ENCODE results near the gene KCP. TPM values are rescaled to one million over a fixed set of nuclear protein-coding genes. Genes with fewer than 3 reads are reported as not detected.

KCP gene
- total and polyA plus RNA-seq, 2 of the 13 experiments (the other 11 are each of a cell fraction or from before 2014, with no cell fraction given) = 0.37 to 1.0 TPM

DNA sequence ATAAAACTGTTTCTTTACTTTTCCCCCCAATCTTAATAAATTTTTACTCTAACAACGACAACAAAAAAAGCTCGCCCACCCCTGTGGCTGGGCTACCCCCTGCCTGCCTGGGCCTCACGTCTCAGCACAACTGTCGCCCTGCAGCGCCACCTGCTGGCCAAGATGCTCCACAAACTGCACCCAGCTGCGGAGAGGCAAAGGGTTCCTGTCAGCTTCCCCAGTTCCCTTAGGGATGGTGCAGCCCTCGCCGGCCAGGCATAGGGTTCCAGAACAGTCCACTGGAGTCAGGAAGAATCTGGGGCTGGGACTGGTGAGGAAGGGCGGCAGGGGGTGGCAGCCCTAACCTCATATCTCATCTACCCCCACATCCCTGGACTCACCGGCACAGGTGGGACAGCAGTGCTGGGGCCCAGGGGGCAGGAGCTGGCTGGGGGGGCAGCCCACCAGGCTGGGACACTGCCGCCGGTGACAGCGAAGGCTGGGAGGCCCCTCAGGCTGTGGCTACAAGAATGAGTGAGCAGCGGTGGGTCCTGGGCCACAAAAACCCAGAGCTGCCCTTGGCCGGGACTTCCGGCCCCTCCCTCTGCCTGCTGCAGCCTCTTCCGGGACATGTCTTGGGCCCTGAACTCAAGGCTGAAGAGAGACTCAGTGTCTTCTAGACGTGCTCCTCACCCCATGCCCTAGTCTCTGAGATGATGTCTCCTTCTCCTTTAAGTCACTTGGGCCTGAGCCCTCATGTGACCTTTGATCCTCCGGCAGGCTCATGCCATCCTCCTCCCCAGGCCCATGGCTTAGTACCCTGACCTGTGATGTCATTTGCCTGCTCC lies 26.7 kb downstream of the KCP start (continued):
- TF ChIP-seq, protein P1, sequence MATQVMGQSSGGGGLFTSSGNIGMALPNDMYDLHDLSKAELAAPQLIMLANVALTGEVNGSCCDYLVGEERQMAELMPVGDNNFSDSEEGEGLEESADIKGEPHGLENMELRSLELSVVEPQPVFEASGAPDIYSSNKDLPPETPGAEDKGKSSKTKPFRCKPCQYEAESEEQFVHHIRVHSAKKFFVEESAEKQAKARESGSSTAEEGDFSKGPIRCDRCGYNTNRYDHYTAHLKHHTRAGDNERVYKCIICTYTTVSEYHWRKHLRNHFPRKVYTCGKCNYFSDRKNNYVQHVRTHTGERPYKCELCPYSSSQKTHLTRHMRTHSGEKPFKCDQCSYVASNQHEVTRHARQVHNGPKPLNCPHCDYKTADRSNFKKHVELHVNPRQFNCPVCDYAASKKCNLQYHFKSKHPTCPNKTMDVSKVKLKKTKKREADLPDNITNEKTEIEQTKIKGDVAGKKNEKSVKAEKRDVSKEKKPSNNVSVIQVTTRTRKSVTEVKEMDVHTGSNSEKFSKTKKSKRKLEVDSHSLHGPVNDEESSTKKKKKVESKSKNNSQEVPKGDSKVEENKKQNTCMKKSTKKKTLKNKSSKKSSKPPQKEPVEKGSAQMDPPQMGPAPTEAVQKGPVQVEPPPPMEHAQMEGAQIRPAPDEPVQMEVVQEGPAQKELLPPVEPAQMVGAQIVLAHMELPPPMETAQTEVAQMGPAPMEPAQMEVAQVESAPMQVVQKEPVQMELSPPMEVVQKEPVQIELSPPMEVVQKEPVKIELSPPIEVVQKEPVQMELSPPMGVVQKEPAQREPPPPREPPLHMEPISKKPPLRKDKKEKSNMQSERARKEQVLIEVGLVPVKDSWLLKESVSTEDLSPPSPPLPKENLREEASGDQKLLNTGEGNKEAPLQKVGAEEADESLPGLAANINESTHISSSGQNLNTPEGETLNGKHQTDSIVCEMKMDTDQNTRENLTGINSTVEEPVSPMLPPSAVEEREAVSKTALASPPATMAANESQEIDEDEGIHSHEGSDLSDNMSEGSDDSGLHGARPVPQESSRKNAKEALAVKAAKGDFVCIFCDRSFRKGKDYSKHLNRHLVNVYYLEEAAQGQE (IDR thresholded peaks at IDR 0.05; ENCODE audit: borderline replicate concordance in 1 of 2, low read depth in 1 of 2, low read length in 2 of 2) = no peak
- TF ChIP-seq MED8 (CRISPR knock-in tag; IDR thresholded peaks at IDR 0.05; ENCODE audit: insufficient replicate concordance) = no peak
- TF ChIP-seq HDAC2 (CRISPR knock-in tag; IDR thresholded peaks at IDR 0.05) = no peak
- no peak for TF ChIP-seq KLF12 (CRISPR knock-in tag; IDR thresholded peaks at IDR 0.05; ENCODE audit: borderline replicate concordance)
- no peak for TF ChIP-seq MED13 (CRISPR knock-in tag; IDR thresholded peaks at IDR 0.05)
- TF ChIP-seq GATAD1 (CRISPR knock-in tag; IDR thresholded peaks at IDR 0.05) = peak; percentile 71; the same call in 1 of the 2 replicates
- no peak for TF ChIP-seq ETV6 (CRISPR knock-in tag; conservative IDR thresholded peaks at IDR 0.05)
- no peak for TF ChIP-seq RFX1 (IDR thresholded peaks at IDR 0.05)
- no peak; the same call in 1 of the 2 replicates for TF ChIP-seq REPIN1 (CRISPR knock-in tag; IDR thresholded peaks at IDR 0.05; ENCODE audit: borderline replicate concordance, low read depth)
- TF ChIP-seq, protein P2, sequence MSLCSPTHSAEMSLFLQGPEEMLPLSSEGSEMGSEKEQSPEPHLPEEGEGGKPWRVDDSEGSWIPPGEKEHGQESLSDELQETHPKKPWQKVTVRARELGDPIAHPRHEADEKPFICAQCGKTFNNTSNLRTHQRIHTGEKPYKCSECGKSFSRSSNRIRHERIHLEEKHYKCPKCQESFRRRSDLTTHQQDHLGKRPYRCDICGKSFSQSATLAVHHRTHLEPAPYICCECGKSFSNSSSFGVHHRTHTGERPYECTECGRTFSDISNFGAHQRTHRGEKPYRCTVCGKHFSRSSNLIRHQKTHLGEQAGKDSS (CRISPR knock-in tag; IDR thresholded peaks at IDR 0.05; ENCODE audit: borderline replicate concordance, low read depth) = no peak
- no peak for TF ChIP-seq CHD2 (IDR thresholded peaks at IDR 0.05; ENCODE audit: low read depth, low read length)
- TF ChIP-seq ZSCAN29 (CRISPR knock-in tag; conservative IDR thresholded peaks at IDR 0.05) = no peak
- TF ChIP-seq, protein P3, sequence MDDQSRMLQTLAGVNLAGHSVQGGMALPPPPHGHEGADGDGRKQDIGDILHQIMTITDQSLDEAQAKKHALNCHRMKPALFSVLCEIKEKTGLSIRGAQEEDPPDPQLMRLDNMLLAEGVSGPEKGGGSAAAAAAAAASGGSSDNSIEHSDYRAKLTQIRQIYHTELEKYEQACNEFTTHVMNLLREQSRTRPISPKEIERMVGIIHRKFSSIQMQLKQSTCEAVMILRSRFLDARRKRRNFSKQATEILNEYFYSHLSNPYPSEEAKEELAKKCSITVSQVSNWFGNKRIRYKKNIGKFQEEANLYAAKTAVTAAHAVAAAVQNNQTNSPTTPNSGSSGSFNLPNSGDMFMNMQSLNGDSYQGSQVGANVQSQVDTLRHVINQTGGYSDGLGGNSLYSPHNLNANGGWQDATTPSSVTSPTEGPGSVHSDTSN (CRISPR knock-in tag; IDR thresholded peaks at IDR 0.05; ENCODE audit: borderline replicate concordance) = no peak
- TF ChIP-seq ZNF274 (CRISPR knock-in tag; IDR thresholded peaks at IDR 0.05) = no peak; the same call in 1 of the 2 replicates
- TF ChIP-seq HDAC1 (CRISPR knock-in tag; IDR thresholded peaks at IDR 0.05) = peak; percentile 32; the same call in 1 of the 2 replicates
- TF ChIP-seq MEF2D (CRISPR knock-in tag; IDR thresholded peaks at IDR 0.05) = no peak
- TF ChIP-seq JUN (CRISPR knock-in tag; IDR thresholded peaks at IDR 0.05) = no peak
- TF ChIP-seq ZNF510 (CRISPR knock-in tag; IDR thresholded peaks at IDR 0.05; ENCODE audit: low read depth) = no peak
- TF ChIP-seq, protein P4, sequence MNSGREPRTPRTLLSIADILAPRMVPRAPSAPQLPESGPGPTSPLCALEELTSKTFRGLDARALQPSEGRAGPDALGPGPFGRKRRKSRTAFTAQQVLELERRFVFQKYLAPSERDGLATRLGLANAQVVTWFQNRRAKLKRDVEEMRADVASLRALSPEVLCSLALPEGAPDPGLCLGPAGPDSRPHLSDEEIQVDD (CRISPR knock-in tag; IDR thresholded peaks at IDR 0.05; ENCODE audit: borderline replicate concordance) = peak; percentile 78
- no peak for TF ChIP-seq NR2F6 (IDR thresholded peaks at IDR 0.05)
- no peak for TF ChIP-seq NR2F6 (CRISPR knock-in tag; IDR thresholded peaks at IDR 0.05)
- TF ChIP-seq, protein P5, sequence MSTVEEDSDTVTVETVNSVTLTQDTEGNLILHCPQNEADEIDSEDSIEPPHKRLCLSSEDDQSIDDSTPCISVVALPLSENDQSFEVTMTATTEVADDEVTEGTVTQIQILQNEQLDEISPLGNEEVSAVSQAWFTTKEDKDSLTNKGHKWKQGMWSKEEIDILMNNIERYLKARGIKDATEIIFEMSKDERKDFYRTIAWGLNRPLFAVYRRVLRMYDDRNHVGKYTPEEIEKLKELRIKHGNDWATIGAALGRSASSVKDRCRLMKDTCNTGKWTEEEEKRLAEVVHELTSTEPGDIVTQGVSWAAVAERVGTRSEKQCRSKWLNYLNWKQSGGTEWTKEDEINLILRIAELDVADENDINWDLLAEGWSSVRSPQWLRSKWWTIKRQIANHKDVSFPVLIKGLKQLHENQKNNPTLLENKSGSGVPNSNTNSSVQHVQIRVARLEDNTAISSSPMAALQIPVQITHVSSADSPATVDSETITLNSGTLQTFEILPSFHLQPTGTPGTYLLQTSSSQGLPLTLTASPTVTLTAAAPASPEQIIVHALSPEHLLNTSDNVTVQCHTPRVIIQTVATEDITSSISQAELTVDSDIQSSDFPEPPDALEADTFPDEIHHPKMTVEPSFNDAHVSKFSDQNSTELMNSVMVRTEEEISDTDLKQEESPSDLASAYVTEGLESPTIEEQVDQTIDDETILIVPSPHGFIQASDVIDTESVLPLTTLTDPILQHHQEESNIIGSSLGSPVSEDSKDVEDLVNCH (CRISPR knock-in tag; IDR thresholded peaks at IDR 0.05) = no peak
